Measurements from ENCODE around the gene CDH13.

Gene CDH13

DNA sequence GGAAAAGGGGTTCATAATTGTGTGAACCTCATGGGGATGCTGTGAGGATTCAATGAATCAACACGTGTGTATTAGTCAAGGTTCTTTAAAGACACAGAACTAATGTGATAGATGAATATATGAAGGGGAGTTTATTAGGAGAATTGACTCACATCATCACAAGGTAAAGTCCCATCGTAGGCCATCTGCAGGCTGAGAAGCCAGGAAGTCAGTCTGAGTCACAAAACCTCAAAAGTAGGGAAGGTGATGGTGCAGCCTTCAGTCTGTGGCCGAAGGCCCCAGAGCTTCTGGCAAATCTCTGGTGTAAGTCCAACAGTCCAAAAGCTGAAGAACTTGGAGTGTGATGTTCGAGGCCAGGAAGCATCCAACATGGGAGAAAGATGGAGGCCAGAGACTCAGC is 413.4 kb downstream of the CDH13 start:
- Histone ChIP-seq H3K4me3 (replicated peaks; ENCODE audit: insufficient read depth, low read length) (no peak overlapping the region), H3K27me3 (ENCODE audit: insufficient read depth, poor library complexity, severe bottlenecking) (no peaks in the 10 kb centered on the region), H3K27ac (replicated peaks) (no peak overlapping the region)
- TF ChIP-seq POLR2AphosphoS5 (IDR thresholded peaks at IDR 0.05; ENCODE audit: low read depth), result no peak
- TF ChIP-seq REST (IDR thresholded peaks at IDR 0.05; ENCODE audit: insufficient replicate concordance, low read depth), result no peak
- TF ChIP-seq, protein P1, sequence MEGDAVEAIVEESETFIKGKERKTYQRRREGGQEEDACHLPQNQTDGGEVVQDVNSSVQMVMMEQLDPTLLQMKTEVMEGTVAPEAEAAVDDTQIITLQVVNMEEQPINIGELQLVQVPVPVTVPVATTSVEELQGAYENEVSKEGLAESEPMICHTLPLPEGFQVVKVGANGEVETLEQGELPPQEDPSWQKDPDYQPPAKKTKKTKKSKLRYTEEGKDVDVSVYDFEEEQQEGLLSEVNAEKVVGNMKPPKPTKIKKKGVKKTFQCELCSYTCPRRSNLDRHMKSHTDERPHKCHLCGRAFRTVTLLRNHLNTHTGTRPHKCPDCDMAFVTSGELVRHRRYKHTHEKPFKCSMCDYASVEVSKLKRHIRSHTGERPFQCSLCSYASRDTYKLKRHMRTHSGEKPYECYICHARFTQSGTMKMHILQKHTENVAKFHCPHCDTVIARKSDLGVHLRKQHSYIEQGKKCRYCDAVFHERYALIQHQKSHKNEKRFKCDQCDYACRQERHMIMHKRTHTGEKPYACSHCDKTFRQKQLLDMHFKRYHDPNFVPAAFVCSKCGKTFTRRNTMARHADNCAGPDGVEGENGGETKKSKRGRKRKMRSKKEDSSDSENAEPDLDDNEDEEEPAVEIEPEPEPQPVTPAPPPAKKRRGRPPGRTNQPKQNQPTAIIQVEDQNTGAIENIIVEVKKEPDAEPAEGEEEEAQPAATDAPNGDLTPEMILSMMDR (IDR thresholded peaks at IDR 0.05; ENCODE audit: insufficient read depth, low read length), result no peak
- TF ChIP-seq GABPA (IDR thresholded peaks at IDR 0.05; ENCODE audit: low read depth), result no peak
- TF ChIP-seq SPI1 (IDR thresholded peaks at IDR 0.05; ENCODE audit: borderline replicate concordance, low read depth), result no peak
- no peak for DNase-seq (ENCODE audit: low read depth in 1 of 2, low spot score in 1 of 2)

GRCh38 chr16:83044589-83044988 is 417.8 kb downstream of the CDH13 start:
- TF ChIP-seq GABPA (IDR thresholded peaks at IDR 0.05; ENCODE audit: low read depth), result no peak
- TF ChIP-seq, protein P1 (IDR thresholded peaks at IDR 0.05; ENCODE audit: insufficient read depth, low read length), result no peak
- TF ChIP-seq REST (IDR thresholded peaks at IDR 0.05; ENCODE audit: insufficient replicate concordance, low read depth), result no peak
- no peak for TF ChIP-seq POLR2AphosphoS5 (IDR thresholded peaks at IDR 0.05; ENCODE audit: low read depth)
- no peak for TF ChIP-seq SPI1 (IDR thresholded peaks at IDR 0.05; ENCODE audit: borderline replicate concordance, low read depth)
- Histone ChIP-seq H3K4me3 (replicated peaks; ENCODE audit: insufficient read depth, low read length) (no peak overlapping the region), H3K27ac (replicated peaks) (no peak overlapping the region), H3K27me3 (ENCODE audit: insufficient read depth, poor library complexity, severe bottlenecking) (no peaks in the 10 kb centered on the region)
- no peak for DNase-seq (ENCODE audit: low read depth in 1 of 2, low spot score in 1 of 2)

DNA sequence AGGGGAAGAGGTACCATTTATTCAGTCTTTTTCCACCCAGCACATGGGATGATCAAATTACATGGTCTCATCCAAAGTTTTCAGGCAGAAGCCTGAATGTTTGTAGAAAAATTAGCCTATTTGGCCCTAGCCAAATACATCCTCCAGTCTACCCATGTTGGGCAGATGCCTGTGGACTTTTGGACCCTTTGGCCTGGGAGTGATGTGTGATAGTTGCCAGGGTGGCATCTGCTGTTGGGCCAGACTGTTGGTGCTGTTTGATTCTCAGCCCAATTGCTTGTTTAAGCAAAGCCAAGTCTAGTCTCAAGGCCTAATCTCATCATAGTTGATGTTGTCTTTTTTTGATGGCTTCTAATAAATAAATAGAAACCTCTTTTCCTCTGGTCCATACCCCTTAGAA is 419.0 kb downstream of the CDH13 start:
- DNase-seq (ENCODE audit: low read depth in 1 of 2, low spot score in 1 of 2), result no peak
- TF ChIP-seq REST (IDR thresholded peaks at IDR 0.05; ENCODE audit: insufficient replicate concordance, low read depth), result no peak
- TF ChIP-seq POLR2AphosphoS5 (IDR thresholded peaks at IDR 0.05; ENCODE audit: low read depth), result no peak
- TF ChIP-seq GABPA (IDR thresholded peaks at IDR 0.05; ENCODE audit: low read depth), result no peak
- TF ChIP-seq, protein P1 (IDR thresholded peaks at IDR 0.05; ENCODE audit: insufficient read depth, low read length), result no peak
- TF ChIP-seq SPI1 (IDR thresholded peaks at IDR 0.05; ENCODE audit: borderline replicate concordance, low read depth), result no peak
- H3K4me3 ChIP-seq (replicated peaks; ENCODE audit: insufficient read depth, low read length), result no peak overlapping the region

More for the DNA sequence above, 419.0 kb downstream of the CDH13 start:
- no peaks in the 10 kb centered on the region for H3K27me3 ChIP-seq (ENCODE audit: insufficient read depth, poor library complexity, severe bottlenecking)
- no peak overlapping the region for H3K27ac ChIP-seq (replicated peaks)
